Measurements from ENCODE around the gene LAGE3. TPM values are rescaled to one million over a fixed set of nuclear protein-coding genes. Genes with fewer than 3 reads are reported as not detected.

Gene LAGE3
- total and polyA plus RNA-seq, 2 of the 13 experiments (the other 11 are each of a cell fraction or from before 2014, with no cell fraction given): 7.6 to 12.7 TPM

- TF ChIP-seq KLF6 (CRISPR knock-in tag; IDR thresholded peaks at IDR 0.05) (no peak), HINFP (CRISPR knock-in tag; IDR thresholded peaks at IDR 0.05; ENCODE audit: low read depth) (no peak), CEBPZ (IDR thresholded peaks at IDR 0.05; ENCODE audit: low read length) (no peak), SP140L (CRISPR knock-in tag; IDR thresholded peaks at IDR 0.05; ENCODE audit: borderline replicate concordance) (no peak), YEATS4 (CRISPR knock-in tag; IDR thresholded peaks at IDR 0.05; ENCODE audit: borderline replicate concordance) (peak; percentile 40; the same call in 1 of the 2 replicates), FOXC1 (CRISPR knock-in tag; IDR thresholded peaks at IDR 0.05; ENCODE audit: borderline replicate concordance) (no peak), KLF16 (CRISPR knock-in tag; IDR thresholded peaks at IDR 0.05) (peak in 1 of 2 experiments; percentile 28; a peak in 1 of 4 replicates), SOX5 (CRISPR knock-in tag; IDR thresholded peaks at IDR 0.05; ENCODE audit: borderline replicate concordance) (no peak; the same call in 1 of the 2 replicates), ZFP91 (CRISPR knock-in tag; IDR thresholded peaks at IDR 0.05; ENCODE audit: borderline replicate concordance) (0 out of 2 replicates have a peak, but pooled peaks have one; percentile 23), HMGXB3 (CRISPR knock-in tag; IDR thresholded peaks at IDR 0.05; ENCODE audit: borderline replicate concordance) (no peak), ZNF709 (CRISPR knock-in tag; IDR thresholded peaks at IDR 0.05) (no peak), HNRNPLL (IDR thresholded peaks at IDR 0.05; ENCODE audit: low read depth, low read length, poor library complexity, severe bottlenecking) (peak; percentile 65), MXI1 (IDR thresholded peaks at IDR 0.05; ENCODE audit: borderline replicate concordance, low read depth, low read length) (peak; percentile 46; the same call in 1 of the 3 replicates), SP4 (CRISPR knock-in tag; IDR thresholded peaks at IDR 0.05) (peak; percentile 89), ZNF431 (CRISPR knock-in tag; IDR thresholded peaks at IDR 0.05; ENCODE audit: borderline replicate concordance, low read depth) (no peak), ZNF326 (CRISPR knock-in tag; IDR thresholded peaks at IDR 0.05; ENCODE audit: borderline replicate concordance) (no peak), POLR2G (IDR thresholded peaks at IDR 0.05; ENCODE audit: low read depth, low read length) (peak; percentile 78)
Measured at GRCh38 chrX:154515966-154516655, 37.0 kb upstream of the LAGE3 start, which contains the start of gene FAM3A (continued).
